ENCODE measurements around the gene ENPP5.
"Not testable (repeated sequence)": the region's sequence is repeated elsewhere in the genome, so short reads cannot be mapped to it uniquely, and the experiment has no call there.

The ENPP5 gene

DNA sequence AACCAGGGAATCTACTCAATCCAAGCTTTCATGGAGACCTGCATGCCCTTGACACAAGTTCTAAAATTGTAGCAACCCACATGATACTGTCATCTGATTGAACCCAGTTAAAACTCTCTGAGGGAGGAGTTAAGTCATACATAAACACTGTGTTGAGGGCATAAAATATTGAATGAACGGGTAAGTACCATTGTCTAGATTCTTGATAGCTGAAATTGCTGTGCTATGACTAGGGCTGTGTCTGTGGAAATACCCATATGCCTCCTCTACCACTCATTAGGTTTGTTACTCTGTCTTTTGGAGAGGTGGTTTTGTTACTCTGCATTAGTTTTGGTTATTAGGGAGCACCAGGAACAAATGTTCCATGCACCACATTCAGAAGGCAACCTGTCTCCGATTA, 33.4 kb downstream of the ENPP5 start:
- TF ChIP-seq, protein P1, sequence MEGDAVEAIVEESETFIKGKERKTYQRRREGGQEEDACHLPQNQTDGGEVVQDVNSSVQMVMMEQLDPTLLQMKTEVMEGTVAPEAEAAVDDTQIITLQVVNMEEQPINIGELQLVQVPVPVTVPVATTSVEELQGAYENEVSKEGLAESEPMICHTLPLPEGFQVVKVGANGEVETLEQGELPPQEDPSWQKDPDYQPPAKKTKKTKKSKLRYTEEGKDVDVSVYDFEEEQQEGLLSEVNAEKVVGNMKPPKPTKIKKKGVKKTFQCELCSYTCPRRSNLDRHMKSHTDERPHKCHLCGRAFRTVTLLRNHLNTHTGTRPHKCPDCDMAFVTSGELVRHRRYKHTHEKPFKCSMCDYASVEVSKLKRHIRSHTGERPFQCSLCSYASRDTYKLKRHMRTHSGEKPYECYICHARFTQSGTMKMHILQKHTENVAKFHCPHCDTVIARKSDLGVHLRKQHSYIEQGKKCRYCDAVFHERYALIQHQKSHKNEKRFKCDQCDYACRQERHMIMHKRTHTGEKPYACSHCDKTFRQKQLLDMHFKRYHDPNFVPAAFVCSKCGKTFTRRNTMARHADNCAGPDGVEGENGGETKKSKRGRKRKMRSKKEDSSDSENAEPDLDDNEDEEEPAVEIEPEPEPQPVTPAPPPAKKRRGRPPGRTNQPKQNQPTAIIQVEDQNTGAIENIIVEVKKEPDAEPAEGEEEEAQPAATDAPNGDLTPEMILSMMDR (conservative IDR thresholded peaks at IDR 0.05): no peak
- H3K27ac ChIP-seq: peak overlapping the region; percentile 67

GRCh38 chr6:46136831-46137230, 33.9 kb downstream of the ENPP5 start:
- H3K27ac ChIP-seq: peak overlapping the region; percentile 67
- TF ChIP-seq, protein P1 (conservative IDR thresholded peaks at IDR 0.05): no peak

DNA sequence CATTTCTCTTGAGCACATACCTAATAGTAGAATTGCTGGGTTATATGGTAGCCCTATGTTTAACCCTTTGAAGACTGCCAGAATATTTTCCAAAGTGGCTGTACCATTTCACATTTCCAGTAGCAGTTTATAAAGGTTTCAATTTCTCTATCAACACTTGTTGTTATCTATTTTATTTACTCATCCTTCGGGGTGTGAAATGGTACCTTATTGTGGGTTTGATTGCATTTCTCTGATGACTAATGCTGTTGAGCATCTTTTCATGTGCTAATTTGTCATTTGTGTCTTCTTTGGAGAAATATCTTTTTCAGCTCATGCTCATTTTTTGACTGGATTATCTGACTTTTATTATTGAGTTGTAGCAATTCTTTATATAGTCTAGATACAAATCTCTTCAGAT, 35.6 kb downstream of the ENPP5 start:
- TF ChIP-seq, protein P1 (conservative IDR thresholded peaks at IDR 0.05): no peak
- no peak overlapping the region for H3K27ac ChIP-seq

DNA sequence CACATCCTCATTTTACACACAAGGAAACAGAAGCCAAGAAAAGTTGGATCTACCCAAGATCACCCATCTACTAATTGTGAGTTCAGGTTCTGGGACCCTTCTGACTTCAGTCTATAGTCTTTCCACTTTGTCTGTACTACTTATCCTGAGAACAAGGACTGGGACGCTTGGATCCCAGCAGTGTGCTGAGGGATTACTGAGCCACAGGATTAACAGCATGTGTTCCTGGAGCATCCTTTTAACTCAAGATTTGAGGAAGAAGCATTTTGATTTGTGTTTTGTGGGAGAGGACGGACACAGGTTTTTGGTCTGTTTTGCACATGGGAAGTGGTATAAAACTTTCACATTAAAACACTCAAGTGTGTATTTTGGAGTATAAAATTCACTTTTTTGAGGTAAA, 36.6 kb downstream of the ENPP5 start:
- TF ChIP-seq, protein P1 (conservative IDR thresholded peaks at IDR 0.05): no peak
- H3K27ac ChIP-seq: peak overlapping the region; percentile 42; the same call in 1 of the 2 replicates

DNA sequence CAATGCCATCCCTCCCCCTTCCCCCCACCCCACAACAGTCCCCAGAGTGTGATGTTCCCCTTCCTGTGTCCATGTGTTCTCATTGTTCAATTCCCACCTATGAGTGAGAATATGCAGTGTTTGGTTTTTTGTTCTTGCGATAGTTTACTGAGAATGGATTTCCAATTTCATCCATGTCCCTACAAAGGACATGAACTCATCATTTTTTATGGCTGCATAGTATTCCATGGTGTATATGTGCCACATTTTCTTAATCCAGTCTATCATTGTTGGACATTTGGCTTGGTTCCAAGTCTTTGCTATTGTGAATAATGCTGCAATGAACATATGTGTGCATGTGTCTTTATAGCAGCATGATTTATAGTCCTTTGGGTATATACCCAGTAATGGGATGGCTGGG, 39.5 kb downstream of the ENPP5 start:
- H3K27ac ChIP-seq: not testable (repeated sequence)

DNA sequence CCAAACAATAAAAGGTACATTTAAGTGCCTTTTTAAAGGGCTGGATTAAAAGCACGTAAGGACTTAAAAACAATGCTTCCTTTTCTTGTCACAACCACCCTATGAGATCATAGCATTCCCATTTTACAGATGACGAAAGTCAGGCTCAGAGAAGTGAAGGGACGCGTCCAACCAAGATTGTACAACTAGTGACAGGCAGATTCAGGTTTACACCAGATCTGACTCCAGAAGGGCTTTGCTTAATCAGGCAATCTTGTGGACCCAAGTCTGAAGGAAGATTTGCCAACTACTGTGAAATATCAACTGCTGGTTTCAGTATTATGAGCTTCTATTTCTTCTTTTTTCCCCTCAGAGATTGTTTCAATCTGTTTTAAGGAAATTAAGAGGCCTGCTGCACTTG, 40.1 kb downstream of the ENPP5 start:
- TF ChIP-seq, protein P1 (conservative IDR thresholded peaks at IDR 0.05): no peak

GRCh38 chr6:46129629-46130511, 40.9 kb downstream of the ENPP5 start, which contains the start of gene ENPP4:
ENPP4 (plus strand) TSS chr6:46129989; CDS start chr6:46139584, 9,595 bp downstream.
- H3K27ac ChIP-seq: peak within 1 kb of the TSS; percentile 64

More for the DNA sequence above, 40.1 kb downstream of the ENPP5 start:
- peak overlapping the region; percentile 64; the same call in 1 of the 2 replicates for H3K27ac ChIP-seq

More at GRCh38 chr6:46129629-46130511, 40.9 kb downstream of the ENPP5 start, which contains the start of gene ENPP4:
- TF ChIP-seq, protein P1 (conservative IDR thresholded peaks at IDR 0.05): no peak

All from VCaP (cell line).